GM10847 (cell line): ENCODE data around the gene UTP11.

Experiments used
- POLR2A ChIP-seq: IDR thresholded peaks from 2 replicates; pipeline ENCODE4 v1.6.1; 2011; ENCODE audit not compliant: insufficient read length; ENCODE audit errors: extremely low read depth

UTP11 gene

GRCh38 chr1:38071312-38072256 is 59.0 kb downstream of the UTP11 start:
- no peak for TF ChIP-seq POLR2A

GRCh38 chr1:38072858-38073257 is 60.3 kb downstream of the UTP11 start:
- no peak for TF ChIP-seq POLR2A

DNA sequence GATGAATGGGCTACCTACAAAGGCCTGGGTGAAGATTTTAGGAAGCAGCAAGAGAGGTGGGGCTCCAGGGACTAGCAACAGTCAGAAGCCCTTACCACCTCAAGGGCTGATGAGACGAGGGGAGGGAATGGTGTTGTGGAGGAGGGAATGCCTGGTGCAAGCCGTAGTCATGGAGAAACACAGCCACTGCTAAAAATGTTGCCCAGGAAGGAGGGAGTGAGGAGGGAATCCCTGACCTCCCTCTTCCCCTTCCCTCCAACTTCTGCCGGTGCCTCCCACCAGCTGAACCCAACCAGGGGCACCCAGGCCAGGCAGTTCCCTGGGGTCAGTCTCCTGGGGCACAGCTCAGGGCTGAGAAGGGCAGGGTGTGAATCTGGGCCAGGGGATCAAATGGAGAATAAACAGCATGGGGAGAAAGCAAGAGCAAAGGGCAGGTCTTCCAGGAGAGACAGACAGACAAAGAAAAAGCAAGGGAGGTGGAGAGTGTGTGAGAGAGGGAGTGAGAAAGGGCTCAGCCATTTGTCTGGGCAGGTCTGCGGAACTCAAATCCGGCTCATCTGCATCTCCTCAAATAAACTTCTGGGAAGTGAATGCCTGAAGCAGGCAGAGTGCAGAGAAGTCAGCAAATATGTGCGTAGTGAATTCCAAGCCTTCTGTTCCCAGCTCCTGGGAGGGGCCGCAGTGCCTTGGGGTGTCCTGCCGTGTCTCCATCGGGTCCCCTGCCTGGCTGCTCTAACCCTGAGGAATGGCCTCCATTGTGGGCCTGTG is 61.2 kb downstream of the UTP11 start:
- TF ChIP-seq POLR2A = no peak

GRCh38 chr1:38074302-38074677 is 61.8 kb downstream of the UTP11 start:
- TF ChIP-seq POLR2A = no peak
